T-helper 17 cell (primary cell): Measurements from ENCODE around the gene RPL22. TPM values are rescaled to one million over a fixed set of nuclear protein-coding genes. Genes with fewer than 3 reads are reported as not detected.

ENCODE experiments used
- ATAC-seq: fragments of 150-1000 bp; cut with Tn5 transposase; 2 replicates; pipeline ENCODE4 v1.10.0; 2021; ENCODE audit warnings: mild to moderate bottlenecking, moderate library complexity
- DNase-seq, 3 donors: peaks; one replicate each; pipeline versions ENCODE4 v3.0.0 to v3.0.0-alpha.2; 2020 to 2021
- H3K9me3 ChIP-seq: one replicate; pipeline ENCODE4 v1.7.0; 2013; ENCODE audit warnings: low read length, mild to moderate bottlenecking; ENCODE audit not compliant: control insufficient read depth, poor library complexity, severe bottlenecking
- H3K27ac Mint-ChIP-seq: one replicate; pipeline ENCODE4 v1.8.0; 2022; ENCODE audit warnings: mild to moderate bottlenecking, moderate library complexity, mixed read lengths
- H3K27me3 Mint-ChIP-seq: one replicate; pipeline ENCODE4 v1.8.0; 2022; ENCODE audit warnings: mixed read lengths
- H3K36me3 Mint-ChIP-seq: one replicate; pipeline ENCODE4 v1.8.0; 2022; ENCODE audit warnings: low read depth, mixed read lengths
- H3K4me1 Mint-ChIP-seq: one replicate; pipeline ENCODE4 v1.8.0; 2022; ENCODE audit warnings: mild to moderate bottlenecking, mixed read lengths
- H3K4me3 Mint-ChIP-seq: one replicate; pipeline ENCODE4 v1.8.0; 2022; ENCODE audit warnings: mild to moderate bottlenecking, moderate library complexity, mixed read lengths
- total RNA-seq, 4 donors: library from RNA in 2 of 4; stranded (reverse) in 2 of 4; gene quantifications; one replicate each; pipeline ENCODE4 v1.2.3 and lab custom pipeline; 2022 to 2026

Gene RPL22
- total RNA-seq, 2 donors from 2014 or later = 510 to 543 TPM

DNA sequence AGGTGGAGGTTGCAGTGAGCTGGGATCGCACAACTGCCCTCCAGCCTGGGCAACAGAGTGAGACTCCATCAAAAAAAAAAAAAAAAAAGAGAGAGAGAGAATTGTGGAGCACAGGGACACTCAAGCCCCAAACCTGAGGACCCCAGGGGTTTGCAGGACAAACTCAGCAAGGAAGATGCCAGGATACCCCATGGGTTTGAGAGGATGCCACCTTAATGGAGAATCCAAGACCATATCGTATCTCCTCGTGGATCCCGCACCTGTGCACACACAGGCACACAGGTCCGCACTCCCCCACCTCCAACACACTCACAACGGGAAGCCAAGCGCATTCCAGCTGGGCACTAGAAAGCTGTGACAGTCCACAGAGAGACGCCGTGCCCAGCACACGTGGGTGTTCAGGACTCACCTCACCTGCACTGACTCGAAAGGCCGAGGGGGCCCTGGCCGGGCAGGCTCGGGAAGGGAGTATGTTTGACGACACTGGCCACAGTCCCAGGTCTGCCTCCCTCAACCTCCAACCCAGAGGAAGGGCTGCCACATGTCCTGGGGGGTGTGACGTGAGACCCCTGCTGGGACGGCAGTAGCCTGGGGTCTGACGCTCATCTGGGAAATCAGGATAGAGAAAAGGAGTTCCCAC lies 30.3 kb downstream of the RPL22 start:
- ATAC-seq = no peak
- H3K9me3 ChIP-seq = no peaks in the 10 kb centered on the region
- Mint-ChIP-seq H3K27ac (no peak overlapping the region), H3K27me3 (peaks cover 50% of the 10 kb centered on the region), H3K4me1 (peaks cover 2% of the 10 kb centered on the region), H3K36me3 (peaks cover 3% of the 10 kb centered on the region), H3K4me3 (no peak overlapping the region)
- no peak for DNase-seq

DNA sequence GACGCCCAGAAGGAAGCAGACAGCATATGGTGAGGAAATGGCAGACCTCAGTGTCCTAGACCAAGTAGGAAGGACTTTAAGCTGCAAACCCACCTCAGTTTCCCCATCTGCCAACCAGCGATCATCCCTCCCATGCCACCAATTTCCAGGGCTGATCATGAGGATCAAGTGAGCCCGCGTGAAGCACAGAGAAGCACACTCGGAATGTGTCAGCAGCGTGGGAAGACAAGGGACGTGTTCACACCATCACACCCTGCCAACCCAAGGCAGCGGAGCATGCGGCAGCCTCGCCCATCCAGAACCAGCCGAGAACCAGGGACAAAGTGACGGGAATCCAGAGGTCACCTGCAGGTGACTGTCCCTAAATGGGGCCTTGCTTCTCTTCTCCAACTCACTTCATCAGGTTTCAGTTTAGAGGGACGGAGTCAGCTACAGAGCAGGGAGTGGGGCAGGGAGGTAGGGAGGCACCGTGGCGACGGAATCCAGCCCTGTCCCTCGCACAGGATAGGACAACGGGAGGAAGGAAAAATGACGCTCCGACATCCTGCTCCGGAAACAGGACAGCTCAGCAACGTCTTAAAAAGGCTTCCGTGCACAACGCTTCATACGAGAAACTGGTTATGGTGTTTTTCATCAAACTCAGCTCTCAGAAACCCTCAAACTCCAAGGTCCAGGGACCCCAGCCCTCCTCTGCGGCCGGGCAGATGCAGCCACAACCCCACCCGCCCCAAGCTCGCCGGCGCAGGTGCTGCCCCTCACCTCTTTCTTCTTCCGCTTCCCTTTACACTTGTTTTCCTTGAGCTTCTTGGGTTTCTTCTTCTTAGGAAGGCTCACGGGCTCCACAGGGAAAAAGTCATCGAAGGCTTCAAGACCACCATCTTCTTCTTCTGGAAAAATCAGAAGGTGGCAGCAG lies 31.7 kb downstream of the RPL22 start:
- ATAC-seq = no peak
- Mint-ChIP-seq H3K4me1 (peaks cover 2% of the 10 kb centered on the region), H3K27ac (no peak overlapping the region), H3K4me3 (no peak overlapping the region), H3K27me3 (peaks cover 60% of the 10 kb centered on the region), H3K36me3 (peaks cover 3% of the 10 kb centered on the region)
- DNase-seq = no peak
- no peaks in the 10 kb centered on the region for H3K9me3 ChIP-seq

DNA sequence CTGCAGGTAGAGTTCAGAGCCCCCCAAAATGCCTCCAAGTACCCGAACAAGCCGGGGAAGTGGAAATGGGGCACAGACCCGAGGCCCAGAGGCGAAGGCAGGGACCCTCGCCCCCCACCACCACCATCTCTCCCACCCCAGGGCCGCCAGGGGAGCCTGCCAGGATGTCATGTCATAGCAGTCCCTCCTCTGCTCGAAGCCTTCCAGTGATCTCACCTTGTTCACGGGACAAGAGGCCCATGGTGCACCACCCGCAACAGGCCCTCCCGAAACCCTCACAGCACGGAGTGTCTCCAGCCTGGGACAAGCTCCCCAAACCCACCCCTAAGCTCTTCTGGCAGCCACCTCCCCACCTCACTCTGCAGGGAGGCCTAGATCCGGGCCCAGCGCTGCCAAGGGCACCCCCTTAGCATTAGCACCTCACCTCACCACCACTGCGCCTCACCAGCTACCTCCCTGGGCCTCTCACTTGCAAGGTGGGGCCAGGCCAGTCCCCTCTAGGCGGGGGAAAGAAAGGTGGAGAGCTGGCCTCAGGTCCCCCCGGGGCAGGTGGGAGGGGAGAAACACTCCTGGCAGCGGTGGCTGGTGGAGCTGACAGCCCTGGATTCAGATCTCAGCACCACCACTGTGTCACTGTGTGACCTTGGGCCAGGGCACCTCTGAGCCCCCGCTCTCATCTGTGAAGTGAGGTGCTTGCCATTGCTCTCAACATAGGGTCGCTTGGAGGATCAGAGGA lies 32.6 kb downstream of the RPL22 start:
- no peaks in the 10 kb centered on the region for H3K9me3 ChIP-seq
- DNase-seq = no peak
- H3K4me1 Mint-ChIP-seq = peaks cover 2% of the 10 kb centered on the region
- ATAC-seq = no peak
- H3K36me3 Mint-ChIP-seq = peaks cover 3% of the 10 kb centered on the region
- peaks cover 68% of the 10 kb centered on the region for H3K27me3 Mint-ChIP-seq
- H3K4me3 Mint-ChIP-seq = no peak overlapping the region
- H3K27ac Mint-ChIP-seq = no peak overlapping the region

DNA sequence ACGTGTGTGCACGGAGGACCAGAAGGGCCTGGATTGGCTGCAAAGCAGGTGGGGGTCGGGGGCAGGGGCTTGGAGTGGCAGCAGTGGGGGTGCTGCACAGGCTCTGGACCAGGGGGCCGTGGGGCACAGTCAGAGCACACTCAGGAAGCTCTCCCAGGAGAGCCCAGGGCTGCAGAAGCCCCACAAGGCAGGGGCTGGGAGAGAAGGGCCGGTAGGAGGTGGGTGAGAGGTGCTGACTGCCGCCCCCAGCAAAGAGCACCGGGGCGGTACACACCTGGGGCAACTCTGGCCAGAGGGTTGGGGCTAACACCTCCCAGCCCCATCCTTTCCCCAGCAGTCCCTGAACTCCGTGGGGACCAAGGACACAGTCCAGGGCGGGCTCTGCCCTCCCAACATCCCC lies 33.2 kb downstream of the RPL22 start:
- peaks cover 2% of the 10 kb centered on the region for H3K4me1 Mint-ChIP-seq
- H3K36me3 Mint-ChIP-seq = peaks cover 3% of the 10 kb centered on the region
- H3K4me3 Mint-ChIP-seq = no peak overlapping the region
- ATAC-seq (no peak), DNase-seq (no peak)
- H3K27ac Mint-ChIP-seq = no peak overlapping the region
- H3K9me3 ChIP-seq = no peaks in the 10 kb centered on the region
- H3K27me3 Mint-ChIP-seq = peaks cover 69% of the 10 kb centered on the region

DNA sequence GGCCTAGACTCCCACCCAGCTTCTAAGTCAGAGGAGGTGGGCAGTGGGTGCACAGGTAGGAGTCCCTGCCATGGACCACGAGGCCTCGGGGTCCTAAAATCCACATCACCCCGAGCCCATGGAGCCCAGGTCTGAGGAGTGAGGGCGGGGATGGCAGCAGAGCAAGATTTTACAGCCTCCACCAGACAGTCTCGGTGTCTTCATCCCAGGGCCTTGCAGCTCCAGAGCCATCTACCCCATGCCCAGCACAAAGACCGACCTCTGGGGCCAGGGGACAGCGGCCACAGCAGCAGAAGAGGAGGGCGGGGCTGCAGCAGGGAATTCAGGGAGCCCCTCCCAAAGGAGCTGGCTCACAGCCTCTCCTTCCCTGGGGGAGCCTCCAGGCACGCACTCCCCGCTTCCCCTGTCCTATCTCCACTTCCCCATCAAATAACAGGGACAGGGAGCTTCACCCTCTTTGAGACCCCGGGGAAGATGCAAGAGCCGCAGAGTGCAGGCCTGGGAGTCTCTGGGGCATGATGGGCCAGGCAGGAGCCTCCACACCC lies 33.9 kb downstream of the RPL22 start:
- peaks cover 3% of the 10 kb centered on the region for H3K36me3 Mint-ChIP-seq
- H3K4me1 Mint-ChIP-seq = peaks cover 4% of the 10 kb centered on the region
- no peaks in the 10 kb centered on the region for H3K9me3 ChIP-seq
- DNase-seq = no peak
- no peak for ATAC-seq
- no peak overlapping the region for H3K27ac Mint-ChIP-seq
- H3K4me3 Mint-ChIP-seq = no peak overlapping the region
- peaks cover 74% of the 10 kb centered on the region for H3K27me3 Mint-ChIP-seq

DNA sequence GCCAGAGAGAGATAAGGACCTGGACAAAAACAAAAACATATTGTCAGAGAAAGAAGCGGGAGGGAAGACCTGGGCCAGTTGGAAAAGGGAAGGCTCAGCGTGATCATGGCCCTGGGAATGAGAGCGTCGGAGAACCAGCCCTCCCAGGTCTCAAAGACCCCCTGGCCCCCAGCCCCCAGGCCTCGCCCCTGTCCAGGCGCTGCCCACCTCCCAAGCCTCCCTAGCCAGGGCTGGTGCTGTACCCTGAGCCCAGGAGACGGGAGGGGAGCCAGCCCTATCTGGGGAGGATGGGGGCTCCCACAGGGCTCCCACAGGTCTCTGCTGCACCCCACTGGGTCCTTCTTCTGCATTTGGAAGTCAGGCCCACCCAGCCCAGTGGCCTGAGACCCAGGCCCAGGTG lies 34.4 kb downstream of the RPL22 start:
- H3K27ac Mint-ChIP-seq = no peak overlapping the region
- ATAC-seq (no peak), DNase-seq (no peak)
- H3K4me1 Mint-ChIP-seq = peaks cover 4% of the 10 kb centered on the region
- H3K36me3 Mint-ChIP-seq = peaks cover 3% of the 10 kb centered on the region
- H3K27me3 Mint-ChIP-seq = peaks cover 73% of the 10 kb centered on the region
- H3K9me3 ChIP-seq = no peaks in the 10 kb centered on the region
- no peak overlapping the region for H3K4me3 Mint-ChIP-seq

DNA sequence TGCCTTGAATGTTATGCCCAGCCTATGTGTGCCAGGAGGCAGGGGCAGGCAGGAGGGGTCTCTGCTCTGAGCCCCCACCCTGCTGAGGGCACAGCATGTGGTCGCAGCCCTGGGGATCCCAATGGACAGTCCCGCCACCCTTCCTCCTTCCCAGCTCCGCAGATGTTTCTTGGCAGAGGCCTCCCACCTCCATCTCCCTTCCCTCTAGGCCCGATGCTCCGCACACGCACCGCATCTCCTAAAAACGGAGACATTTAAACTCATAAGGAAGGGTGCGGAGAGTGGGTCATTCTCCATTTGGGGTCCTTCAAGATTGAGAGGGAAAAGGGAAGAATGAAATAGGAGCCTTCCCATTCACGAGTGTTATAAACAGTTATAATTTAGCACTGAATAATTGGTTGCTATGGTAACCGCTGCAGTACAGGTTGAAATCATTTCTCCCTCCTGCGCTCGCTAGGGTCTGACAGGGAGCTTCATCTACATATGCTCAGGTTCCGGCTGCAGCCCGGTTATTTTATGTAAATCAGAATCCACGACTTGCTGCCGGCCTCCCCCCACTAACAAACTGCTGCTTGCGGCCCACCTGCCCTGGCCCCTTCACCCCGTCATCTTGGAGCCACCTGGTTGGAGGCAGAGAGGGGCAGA lies 35.3 kb downstream of the RPL22 start:
- no peaks in the 10 kb centered on the region for H3K9me3 ChIP-seq
- no peak overlapping the region for H3K27ac Mint-ChIP-seq
- ATAC-seq = no peak
- peaks cover 6% of the 10 kb centered on the region for H3K36me3 Mint-ChIP-seq
- H3K27me3 Mint-ChIP-seq = peaks cover 72% of the 10 kb centered on the region
- H3K4me3 Mint-ChIP-seq = no peak overlapping the region
- peaks cover 4% of the 10 kb centered on the region for H3K4me1 Mint-ChIP-seq
- no peak for DNase-seq

DNA sequence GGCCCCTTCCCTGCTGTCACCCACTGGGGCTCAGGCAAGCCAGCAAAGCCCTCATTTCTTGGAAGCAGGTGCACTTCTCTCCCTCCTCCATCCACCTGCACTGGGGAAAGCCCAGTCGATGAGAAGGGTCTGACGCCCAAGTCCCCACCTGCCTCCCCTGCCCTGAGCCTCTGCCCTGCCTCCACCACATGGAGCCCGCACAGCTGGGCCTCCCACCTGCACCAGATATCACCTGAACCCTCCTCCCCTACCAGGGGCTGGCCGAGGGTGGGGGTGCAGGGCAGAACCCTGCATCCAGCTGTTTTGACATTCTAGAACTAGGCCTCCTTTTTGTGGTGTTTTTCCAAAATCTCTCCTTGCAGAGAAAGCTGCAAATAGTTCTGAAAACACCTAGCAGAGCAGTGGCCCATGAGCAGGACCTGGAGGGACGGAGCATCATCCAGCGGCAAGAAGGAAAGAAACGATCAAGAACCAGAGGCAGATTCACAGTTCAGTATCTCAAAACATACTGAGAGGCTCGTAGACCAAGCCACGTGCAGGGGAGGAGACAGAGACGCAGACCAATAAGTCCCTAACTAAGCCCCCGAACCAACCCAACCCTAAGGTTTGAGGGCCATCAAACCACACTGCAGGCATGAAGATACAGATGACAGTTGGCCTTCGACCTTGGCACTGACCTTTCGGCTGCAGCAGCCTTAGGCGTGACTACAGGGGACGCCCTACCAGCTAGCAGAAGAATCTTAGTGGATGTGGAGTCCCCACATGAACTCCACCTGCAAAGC lies 36.0 kb downstream of the RPL22 start:
- no peak for ATAC-seq
- DNase-seq = no peak
- Mint-ChIP-seq H3K27ac (no peak overlapping the region), H3K36me3 (peaks cover 7% of the 10 kb centered on the region), H3K27me3 (peaks cover 70% of the 10 kb centered on the region), H3K4me1 (peaks cover 4% of the 10 kb centered on the region), H3K4me3 (no peak overlapping the region)
- H3K9me3 ChIP-seq = no peaks in the 10 kb centered on the region

DNA sequence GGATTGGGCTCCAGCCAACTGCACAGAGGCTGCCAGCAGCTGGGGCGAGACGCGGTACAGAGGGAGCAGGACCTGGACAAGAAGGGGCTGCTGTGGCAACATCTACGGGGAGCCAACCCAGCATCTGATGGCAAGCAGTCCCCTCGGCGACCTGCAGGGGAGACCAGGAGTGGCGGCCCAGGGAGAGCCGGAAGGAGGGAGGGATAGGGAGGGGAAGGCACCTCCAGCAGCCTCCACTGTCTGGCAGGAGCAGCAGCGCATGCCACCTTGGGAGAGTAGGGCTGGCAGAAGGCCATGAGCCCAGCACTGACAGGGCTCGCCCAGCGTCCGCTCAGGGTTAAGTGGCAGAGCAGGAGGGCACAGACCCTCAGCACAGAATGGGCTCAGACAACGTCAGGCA lies 36.6 kb downstream of the RPL22 start:
- Mint-ChIP-seq H3K27ac (no peak overlapping the region), H3K27me3 (peaks cover 73% of the 10 kb centered on the region), H3K36me3 (peaks cover 7% of the 10 kb centered on the region), H3K4me3 (no peak overlapping the region), H3K4me1 (peaks cover 4% of the 10 kb centered on the region)
- ATAC-seq (no peak), DNase-seq (no peak)
- H3K9me3 ChIP-seq = no peaks in the 10 kb centered on the region

DNA sequence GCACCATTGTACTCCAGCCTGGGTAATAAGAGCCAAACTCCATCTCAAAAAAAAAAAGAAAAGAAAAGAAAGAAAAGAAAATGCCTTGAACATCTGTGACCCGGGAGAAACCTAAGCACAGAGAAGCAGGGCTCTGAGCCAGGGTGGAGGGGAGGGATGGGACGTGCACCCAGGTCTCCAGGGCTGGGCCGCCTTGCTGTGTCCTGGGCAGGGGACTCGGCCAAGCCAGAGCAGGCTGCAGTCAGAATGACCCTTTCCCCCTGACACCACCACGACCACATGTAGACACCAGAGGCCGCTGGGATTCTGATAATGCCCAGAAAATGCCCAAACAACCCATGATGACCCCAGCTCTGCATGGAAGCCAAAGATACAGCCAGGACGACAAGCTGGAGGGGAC lies 37.1 kb downstream of the RPL22 start:
- Mint-ChIP-seq H3K27me3 (peaks cover 73% of the 10 kb centered on the region), H3K4me3 (no peak overlapping the region), H3K36me3 (peaks cover 7% of the 10 kb centered on the region), H3K4me1 (peaks cover 4% of the 10 kb centered on the region), H3K27ac (no peak overlapping the region)
- DNase-seq = no peak
- no peak for ATAC-seq
- no peaks in the 10 kb centered on the region for H3K9me3 ChIP-seq

DNA sequence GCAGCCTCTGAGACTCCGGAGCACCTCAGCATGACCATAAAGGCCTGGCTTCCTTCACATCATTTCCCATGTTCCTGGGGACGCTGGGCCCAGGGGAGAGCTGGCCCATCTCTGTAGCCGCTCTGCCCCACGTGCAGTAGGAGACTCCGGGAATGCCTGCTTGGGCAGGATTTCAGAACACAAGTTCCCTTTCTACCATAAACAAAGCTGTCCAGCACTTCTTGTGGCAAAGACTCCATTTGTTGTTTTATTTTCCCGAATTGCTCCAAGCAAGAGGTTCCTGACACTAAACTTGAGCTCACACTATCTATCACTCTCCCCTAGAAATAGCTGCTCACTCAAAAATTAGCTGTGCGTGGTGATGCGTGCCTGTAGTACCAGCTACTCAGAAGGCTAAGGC lies 41.2 kb downstream of the RPL22 start:
- H3K9me3 ChIP-seq = no peaks in the 10 kb centered on the region

DNA sequence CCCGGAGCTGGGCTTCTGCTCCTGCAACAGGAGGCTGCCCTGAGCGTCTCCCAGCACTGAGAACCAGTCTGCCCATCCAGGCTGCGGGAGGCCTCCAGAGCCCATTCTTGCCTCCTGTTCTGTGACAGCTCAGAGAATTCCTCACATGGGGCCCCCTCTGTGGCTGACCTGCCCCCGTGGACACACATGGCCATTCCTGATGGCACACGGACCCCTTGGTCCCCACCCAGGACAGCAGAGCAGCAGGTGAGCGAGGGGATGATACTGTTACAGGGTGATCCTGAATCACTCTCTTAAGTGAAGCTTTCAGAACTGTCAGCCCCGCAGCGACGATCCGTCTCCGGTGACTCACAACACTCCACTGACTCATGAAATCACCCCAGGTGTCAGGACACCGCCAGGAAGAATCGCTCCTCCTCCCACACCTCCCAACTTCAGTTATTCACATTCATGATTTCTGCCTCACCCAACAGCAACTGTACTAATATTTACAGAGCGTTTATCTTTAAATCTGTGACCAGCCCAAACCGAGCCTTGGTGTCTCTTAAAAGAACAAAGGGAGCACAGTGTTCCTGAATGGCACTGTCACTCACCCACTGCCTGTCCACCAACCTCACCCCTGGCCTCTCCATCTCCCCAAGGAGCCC lies 41.7 kb downstream of the RPL22 start:
- H3K36me3 Mint-ChIP-seq = peaks cover 4% of the 10 kb centered on the region
- no peaks in the 10 kb centered on the region for H3K9me3 ChIP-seq
- ATAC-seq = no peak
- H3K27ac Mint-ChIP-seq = no peak overlapping the region
- H3K4me1 Mint-ChIP-seq = peaks cover 2% of the 10 kb centered on the region
- peaks cover 42% of the 10 kb centered on the region for H3K27me3 Mint-ChIP-seq
- DNase-seq = no peak
- no peak overlapping the region for H3K4me3 Mint-ChIP-seq

More for the DNA sequence above, 41.2 kb downstream of the RPL22 start:
- peaks cover 45% of the 10 kb centered on the region for H3K27me3 Mint-ChIP-seq
- peaks cover 4% of the 10 kb centered on the region for H3K36me3 Mint-ChIP-seq
- DNase-seq (no peak), ATAC-seq (no peak)
- peaks cover 2% of the 10 kb centered on the region for H3K4me1 Mint-ChIP-seq
- no peak overlapping the region for H3K4me3 Mint-ChIP-seq
- H3K27ac Mint-ChIP-seq = no peak overlapping the region
